Endodermal cell (in vitro differentiated cells): ENCODE measurements around the gene CLDN18. TPM values are rescaled to one million over a fixed set of nuclear protein-coding genes. Genes with fewer than 3 reads are reported as not detected.

Experiments
- DNase-seq: peaks from one replicate; pipeline ENCODE4 v3.0.0-alpha.2; 2017
- H3K27ac ChIP-seq: 2 replicates; pipeline ENCODE4 v1.5.1; 2013; ENCODE audit warnings: mild to moderate bottlenecking, low read depth, low read length, moderate library complexity
- H3K27me3 ChIP-seq: 2 replicates; pipeline ENCODE4 v1.6.1; 2013; ENCODE audit warnings: mild to moderate bottlenecking, low read length, moderate library complexity; ENCODE audit not compliant: insufficient read depth, control insufficient read depth, poor library complexity, severe bottlenecking
- H3K36me3 ChIP-seq: 2 replicates; pipeline ENCODE4 v1.7.0; 2013; ENCODE audit warnings: mild to moderate bottlenecking, low read length, moderate library complexity; ENCODE audit not compliant: control insufficient read depth, insufficient read depth
- H3K4me1 ChIP-seq: one replicate; pipeline ENCODE4 v1.7.0; 2013; ENCODE audit warnings: low read length; ENCODE audit not compliant: control insufficient read depth, insufficient read depth
- H3K4me3 ChIP-seq: 2 replicates; pipeline ENCODE4 v1.5.1; 2013; ENCODE audit warnings: mild to moderate bottlenecking, low read length, moderate library complexity
- H3K9ac ChIP-seq: 2 replicates; pipeline ENCODE4 v1.6.1; 2013; ENCODE audit warnings: mild to moderate bottlenecking, low read length, moderate library complexity; ENCODE audit not compliant: poor library complexity, severe bottlenecking; ENCODE audit errors: extremely low read depth
- H3K9me3 ChIP-seq: 2 replicates; pipeline ENCODE4 v1.6.1; 2013; ENCODE audit warnings: mild to moderate bottlenecking, low read length, moderate library complexity; ENCODE audit not compliant: control insufficient read depth
- H3K27ac Mint-ChIP-seq: 2 replicates; pipeline ENCODE4 v1.8.0; 2020; ENCODE audit warnings: mixed read lengths
- H3K27me3 Mint-ChIP-seq: 2 replicates; pipeline ENCODE4 v1.8.0; 2021; ENCODE audit warnings: mild to moderate bottlenecking, mixed read lengths; ENCODE audit not compliant: insufficient read depth
- H3K36me3 Mint-ChIP-seq: 2 replicates; pipeline ENCODE4 v1.8.0; 2020; ENCODE audit warnings: low read depth, mixed read lengths
- H3K4me1 Mint-ChIP-seq: 2 replicates; pipeline ENCODE4 v1.8.0; 2020; ENCODE audit warnings: mixed read lengths
- H3K4me3 Mint-ChIP-seq: 2 replicates; pipeline ENCODE4 v1.8.0; 2020; ENCODE audit warnings: mild to moderate bottlenecking, moderate library complexity, mixed read lengths
- H3K9me3 Mint-ChIP-seq: 2 replicates; pipeline ENCODE4 v1.8.0; 2020; ENCODE audit warnings: mild to moderate bottlenecking, mixed read lengths
- WGBS, 2 experiments: methylation state at CpG; one replicate each; pipeline versions ENCODE4 v1.1.5 to v1.1.7; 2013; ENCODE audit warnings: missing lambda C conversion rate in 2 of 2, mixed read lengths in 1 of 2; ENCODE audit not compliant: insufficient coverage in 1 of 2, insufficient read length in 1 of 2; 5-methylcytosine and 5-hydroxymethylcytosine counted together
- total RNA-seq, 2 donors: library from RNA; stranded (reverse); fragmentation: NEBNext Ultra II Directional in 1 of 2; extraction: Animal tissue kit (Norgen Biotek cat#: 25700) in 1 of 2; gene quantifications; 2 replicates in 1 of 2; 3 replicates in 1 of 2; pipeline ENCODE4 v1.2.1, GENCODE V29; 2021
- TF ChIP-seq, protein P1 (sequence below): fragments of 200-600 bp; sonication (generic); conservative IDR thresholded peaks from 2 replicates; pipeline ENCODE4 v1.5.0; 2021; ENCODE audit warnings: antibody characterized with exemption, mild to moderate bottlenecking

The CLDN18 gene
- total RNA-seq, 2 donors from 2014 or later, result 0.13 to 0.27 TPM

DNA sequence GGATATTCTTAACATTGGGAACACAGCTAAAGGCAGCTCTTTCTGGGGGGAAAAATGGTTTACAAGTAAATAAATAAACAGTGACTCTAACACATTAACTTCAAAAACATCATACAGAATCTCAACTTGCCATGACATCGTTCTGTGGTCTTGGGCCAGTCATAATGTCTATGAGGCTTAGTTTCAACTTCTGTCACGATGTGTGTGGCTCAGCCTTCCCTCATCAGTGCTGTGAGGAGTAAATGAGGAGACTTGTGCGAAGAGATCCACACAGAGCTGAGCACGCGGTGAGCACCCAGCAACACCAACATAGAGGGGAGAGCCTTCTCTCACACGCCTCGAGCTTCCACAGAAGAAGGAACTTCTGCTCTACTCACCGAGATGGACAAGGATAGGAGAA, 56.4 kb downstream of the CLDN18 start:
- H3K9ac ChIP-seq, result no peak overlapping the region
- H3K9me3 Mint-ChIP-seq, result no peaks in the 10 kb centered on the region
- WGBS, 2 experiments, result 97 to 100% methylated on average over 4 to 8 of the region's 8 CpGs
- peaks cover 57% of the 10 kb centered on the region for H3K36me3 Mint-ChIP-seq
- H3K4me1 Mint-ChIP-seq, result no peaks in the 10 kb centered on the region
- H3K27ac Mint-ChIP-seq, result no peak overlapping the region
- no peak for DNase-seq
- no peak overlapping the region for H3K27ac ChIP-seq
- no peaks in the 10 kb centered on the region for H3K27me3 ChIP-seq
- H3K4me1 ChIP-seq, result no peaks in the 10 kb centered on the region
- peaks cover 93% of the 10 kb centered on the region for H3K36me3 ChIP-seq
- no peaks in the 10 kb centered on the region for H3K9me3 ChIP-seq
- no peak overlapping the region for H3K4me3 ChIP-seq
- TF ChIP-seq, protein P1, sequence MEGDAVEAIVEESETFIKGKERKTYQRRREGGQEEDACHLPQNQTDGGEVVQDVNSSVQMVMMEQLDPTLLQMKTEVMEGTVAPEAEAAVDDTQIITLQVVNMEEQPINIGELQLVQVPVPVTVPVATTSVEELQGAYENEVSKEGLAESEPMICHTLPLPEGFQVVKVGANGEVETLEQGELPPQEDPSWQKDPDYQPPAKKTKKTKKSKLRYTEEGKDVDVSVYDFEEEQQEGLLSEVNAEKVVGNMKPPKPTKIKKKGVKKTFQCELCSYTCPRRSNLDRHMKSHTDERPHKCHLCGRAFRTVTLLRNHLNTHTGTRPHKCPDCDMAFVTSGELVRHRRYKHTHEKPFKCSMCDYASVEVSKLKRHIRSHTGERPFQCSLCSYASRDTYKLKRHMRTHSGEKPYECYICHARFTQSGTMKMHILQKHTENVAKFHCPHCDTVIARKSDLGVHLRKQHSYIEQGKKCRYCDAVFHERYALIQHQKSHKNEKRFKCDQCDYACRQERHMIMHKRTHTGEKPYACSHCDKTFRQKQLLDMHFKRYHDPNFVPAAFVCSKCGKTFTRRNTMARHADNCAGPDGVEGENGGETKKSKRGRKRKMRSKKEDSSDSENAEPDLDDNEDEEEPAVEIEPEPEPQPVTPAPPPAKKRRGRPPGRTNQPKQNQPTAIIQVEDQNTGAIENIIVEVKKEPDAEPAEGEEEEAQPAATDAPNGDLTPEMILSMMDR, result no peak
- H3K27me3 Mint-ChIP-seq, result no peaks in the 10 kb centered on the region
- H3K4me3 Mint-ChIP-seq, result no peak overlapping the region

DNA sequence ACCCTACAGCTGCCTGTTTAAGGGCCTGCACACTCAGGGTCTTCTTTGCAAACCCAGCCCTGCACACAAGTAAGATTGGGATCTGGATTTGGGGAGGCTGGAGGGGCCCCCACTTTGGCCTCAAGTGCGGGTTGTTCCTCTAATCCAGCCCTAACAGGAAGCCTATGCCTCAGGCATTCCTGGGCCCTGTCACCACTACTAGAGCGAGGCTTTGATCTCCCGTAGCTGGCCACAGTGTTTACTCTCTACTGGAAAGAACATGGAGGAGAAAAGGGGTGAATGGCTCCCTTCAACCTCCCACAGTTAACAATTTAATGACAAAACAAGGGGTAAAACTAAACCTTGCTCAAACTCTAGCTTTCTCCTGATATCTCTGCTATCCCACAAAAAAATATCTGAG, 57.0 kb downstream of the CLDN18 start:
- H3K27ac ChIP-seq, result no peak overlapping the region
- H3K9ac ChIP-seq, result no peak overlapping the region
- H3K4me3 Mint-ChIP-seq, result no peak overlapping the region
- no peaks in the 10 kb centered on the region for H3K4me1 Mint-ChIP-seq
- TF ChIP-seq, protein P1, result no peak
- no peaks in the 10 kb centered on the region for H3K4me1 ChIP-seq
- no peak overlapping the region for H3K27ac Mint-ChIP-seq
- no peak overlapping the region for H3K4me3 ChIP-seq
- H3K36me3 Mint-ChIP-seq, result peaks cover 55% of the 10 kb centered on the region
- H3K27me3 ChIP-seq, result no peaks in the 10 kb centered on the region
- no peaks in the 10 kb centered on the region for H3K9me3 ChIP-seq
- WGBS, 2 experiments, result 95 to 100% methylated on average over 2 to 3 of the region's 3 CpGs
- H3K36me3 ChIP-seq, result peaks cover 93% of the 10 kb centered on the region
- no peaks in the 10 kb centered on the region for H3K27me3 Mint-ChIP-seq
- DNase-seq, result no peak
- H3K9me3 Mint-ChIP-seq, result no peaks in the 10 kb centered on the region

DNA sequence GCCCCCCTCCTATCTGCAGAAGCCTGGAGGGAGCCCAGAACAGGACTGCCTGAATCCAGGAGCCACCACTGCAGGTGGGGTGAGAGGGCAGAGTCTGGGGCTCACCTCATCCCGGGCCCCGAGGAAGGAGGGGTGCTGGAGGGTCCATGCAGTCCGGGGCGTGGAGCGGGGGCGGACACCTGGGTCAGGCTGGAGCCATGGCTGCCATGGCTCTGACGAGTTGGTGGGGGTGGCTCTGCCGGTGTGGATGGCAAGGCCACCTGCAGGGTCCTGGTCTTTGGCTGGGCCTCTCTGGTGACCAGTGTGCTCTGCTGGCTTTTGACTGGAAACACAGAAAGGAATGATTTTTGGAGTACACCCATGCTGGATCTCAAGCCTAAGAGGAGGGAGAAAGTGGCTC, 58.1 kb downstream of the CLDN18 start:
- Histone ChIP-seq H3K27me3 (no peaks in the 10 kb centered on the region), H3K9me3 (no peaks in the 10 kb centered on the region), H3K27ac (no peak overlapping the region), H3K36me3 (peaks cover 93% of the 10 kb centered on the region), H3K4me3 (no peak overlapping the region), H3K9ac (no peak overlapping the region), H3K4me1 (no peaks in the 10 kb centered on the region)
- Mint-ChIP-seq H3K36me3 (peaks cover 50% of the 10 kb centered on the region), H3K4me1 (peaks cover 4% of the 10 kb centered on the region), H3K9me3 (no peaks in the 10 kb centered on the region), H3K27ac (no peak overlapping the region), H3K4me3 (no peak overlapping the region), H3K27me3 (no peaks in the 10 kb centered on the region)
- WGBS, 2 experiments, result 82 to 89% methylated on average over 1 to 8 of the region's 8 CpGs
- TF ChIP-seq, protein P1, result no peak
- DNase-seq, result no peak
